ENCODE results near the gene TSTD1.

The TSTD1 gene

GRCh38 chr1:161038523-161039153 is at the start of gene TSTD1:
Gene TSTD1 (minus strand): TSS chr1:161038964. CDS start chr1:161038889, 75 bp downstream.
- H3K9ac ChIP-seq (ENCODE audit: low read length), result peak within 1 kb of the TSS; percentile 62
- peak within 1 kb of the TSS; percentile 77 for H3K4me3 ChIP-seq (ENCODE audit: low read length)
- peaks cover 9% of the 10 kb centered on the region for H3K4me1 ChIP-seq (ENCODE audit: control insufficient read depth, low read depth, low read length)
- H3K36me3 ChIP-seq (ENCODE audit: control insufficient read depth, low read depth, low read length), result peaks cover 34% of the 10 kb centered on the region
- no peak within 1 kb of the TSS for H3K27ac ChIP-seq (ENCODE audit: low read length)
- H3K9me3 ChIP-seq (ENCODE audit: control insufficient read depth, low read depth, low read length), result no peaks in the 10 kb centered on the region
- H3K27me3 ChIP-seq (ENCODE audit: control insufficient read depth, insufficient read depth, low read length), result no peaks in the 10 kb centered on the region

GRCh38 chr1:161086457-161086856 is 47.7 kb upstream of the TSTD1 start:
- Histone ChIP-seq H3K27me3 (ENCODE audit: control insufficient read depth, insufficient read depth, low read length) (no peaks in the 10 kb centered on the region), H3K36me3 (ENCODE audit: control insufficient read depth, low read depth, low read length) (no peaks in the 10 kb centered on the region), H3K4me3 (ENCODE audit: low read length) (no peak overlapping the region), H3K9ac (ENCODE audit: low read length) (no peak overlapping the region), H3K4me1 (ENCODE audit: control insufficient read depth, low read depth, low read length) (no peaks in the 10 kb centered on the region), H3K9me3 (ENCODE audit: control insufficient read depth, low read depth, low read length) (no peaks in the 10 kb centered on the region), H3K27ac (ENCODE audit: low read length) (no peak overlapping the region)

GRCh38 chr1:161085165-161085564 is 46.4 kb upstream of the TSTD1 start:
- Histone ChIP-seq H3K36me3 (ENCODE audit: control insufficient read depth, low read depth, low read length) (no peaks in the 10 kb centered on the region), H3K27me3 (ENCODE audit: control insufficient read depth, insufficient read depth, low read length) (no peaks in the 10 kb centered on the region), H3K9me3 (ENCODE audit: control insufficient read depth, low read depth, low read length) (no peaks in the 10 kb centered on the region), H3K4me1 (ENCODE audit: control insufficient read depth, low read depth, low read length) (peaks cover 5% of the 10 kb centered on the region), H3K4me3 (ENCODE audit: low read length) (no peak overlapping the region), H3K9ac (ENCODE audit: low read length) (no peak overlapping the region), H3K27ac (ENCODE audit: low read length) (no peak overlapping the region)

- Histone ChIP-seq H3K27me3 (ENCODE audit: control insufficient read depth, insufficient read depth, low read length) (no peaks in the 10 kb centered on the region), H3K36me3 (ENCODE audit: control insufficient read depth, low read depth, low read length) (no peaks in the 10 kb centered on the region), H3K9me3 (ENCODE audit: control insufficient read depth, low read depth, low read length) (no peaks in the 10 kb centered on the region), H3K9ac (ENCODE audit: low read length) (no peak overlapping the region), H3K27ac (ENCODE audit: low read length) (no peak overlapping the region), H3K4me3 (ENCODE audit: low read length) (no peak overlapping the region), H3K4me1 (ENCODE audit: control insufficient read depth, low read depth, low read length) (peaks cover 5% of the 10 kb centered on the region)
These were observed 45.8 kb upstream of the TSTD1 start for GRCh38 chr1:161084597-161084988.

- Histone ChIP-seq H3K27ac (ENCODE audit: low read length) (no peak overlapping the region), H3K36me3 (ENCODE audit: control insufficient read depth, low read depth, low read length) (no peaks in the 10 kb centered on the region), H3K27me3 (ENCODE audit: control insufficient read depth, insufficient read depth, low read length) (no peaks in the 10 kb centered on the region), H3K4me1 (ENCODE audit: control insufficient read depth, low read depth, low read length) (peaks cover 5% of the 10 kb centered on the region), H3K4me3 (ENCODE audit: low read length) (no peak overlapping the region), H3K9ac (ENCODE audit: low read length) (no peak overlapping the region), H3K9me3 (ENCODE audit: control insufficient read depth, low read depth, low read length) (no peaks in the 10 kb centered on the region)
These were observed 45.2 kb upstream of the TSTD1 start for GRCh38 chr1:161083748-161084596.

GRCh38 chr1:161082996-161083747 is 44.4 kb upstream of the TSTD1 start:
- Histone ChIP-seq H3K4me3 (ENCODE audit: low read length) (no peak overlapping the region), H3K9me3 (ENCODE audit: control insufficient read depth, low read depth, low read length) (no peaks in the 10 kb centered on the region), H3K4me1 (ENCODE audit: control insufficient read depth, low read depth, low read length) (peaks cover 5% of the 10 kb centered on the region), H3K36me3 (ENCODE audit: control insufficient read depth, low read depth, low read length) (no peaks in the 10 kb centered on the region), H3K27me3 (ENCODE audit: control insufficient read depth, insufficient read depth, low read length) (no peaks in the 10 kb centered on the region), H3K27ac (ENCODE audit: low read length) (no peak overlapping the region), H3K9ac (ENCODE audit: low read length) (no peak overlapping the region)

- no peaks in the 10 kb centered on the region for H3K27me3 ChIP-seq (ENCODE audit: control insufficient read depth, insufficient read depth, low read length)
- H3K36me3 ChIP-seq (ENCODE audit: control insufficient read depth, low read depth, low read length), result no peaks in the 10 kb centered on the region
- no peak overlapping the region for H3K27ac ChIP-seq (ENCODE audit: low read length)
- no peaks in the 10 kb centered on the region for H3K9me3 ChIP-seq (ENCODE audit: control insufficient read depth, low read depth, low read length)
- no peak overlapping the region for H3K9ac ChIP-seq (ENCODE audit: low read length)
- H3K4me3 ChIP-seq (ENCODE audit: low read length), result no peak overlapping the region
- H3K4me1 ChIP-seq (ENCODE audit: control insufficient read depth, low read depth, low read length), result peaks cover 5% of the 10 kb centered on the region
These were observed 43.7 kb upstream of the TSTD1 start for GRCh38 chr1:161082483-161082882.

GRCh38 chr1:161081519-161081918 is 42.8 kb upstream of the TSTD1 start:
- no peak overlapping the region for H3K27ac ChIP-seq (ENCODE audit: low read length)
- no peaks in the 10 kb centered on the region for H3K9me3 ChIP-seq (ENCODE audit: control insufficient read depth, low read depth, low read length)
- H3K4me1 ChIP-seq (ENCODE audit: control insufficient read depth, low read depth, low read length), result peaks cover 5% of the 10 kb centered on the region
- H3K4me3 ChIP-seq (ENCODE audit: low read length), result no peak overlapping the region
- H3K36me3 ChIP-seq (ENCODE audit: control insufficient read depth, low read depth, low read length), result no peaks in the 10 kb centered on the region
- no peak overlapping the region for H3K9ac ChIP-seq (ENCODE audit: low read length)
- no peaks in the 10 kb centered on the region for H3K27me3 ChIP-seq (ENCODE audit: control insufficient read depth, insufficient read depth, low read length)

GRCh38 chr1:161080441-161081405 is 42.0 kb upstream of the TSTD1 start:
- H3K36me3 ChIP-seq (ENCODE audit: control insufficient read depth, low read depth, low read length), result no peaks in the 10 kb centered on the region
- no peak overlapping the region for H3K4me3 ChIP-seq (ENCODE audit: low read length)
- no peaks in the 10 kb centered on the region for H3K9me3 ChIP-seq (ENCODE audit: control insufficient read depth, low read depth, low read length)
- H3K9ac ChIP-seq (ENCODE audit: low read length), result no peak overlapping the region
- no peaks in the 10 kb centered on the region for H3K27me3 ChIP-seq (ENCODE audit: control insufficient read depth, insufficient read depth, low read length)
- peaks cover 5% of the 10 kb centered on the region for H3K4me1 ChIP-seq (ENCODE audit: control insufficient read depth, low read depth, low read length)
- no peak overlapping the region for H3K27ac ChIP-seq (ENCODE audit: low read length)

- Histone ChIP-seq H3K4me3 (ENCODE audit: low read length) (no peak overlapping the region), H3K27me3 (ENCODE audit: control insufficient read depth, insufficient read depth, low read length) (no peaks in the 10 kb centered on the region), H3K9ac (ENCODE audit: low read length) (no peak overlapping the region), H3K27ac (ENCODE audit: low read length) (no peak overlapping the region), H3K36me3 (ENCODE audit: control insufficient read depth, low read depth, low read length) (no peaks in the 10 kb centered on the region), H3K4me1 (ENCODE audit: control insufficient read depth, low read depth, low read length) (peaks cover 5% of the 10 kb centered on the region), H3K9me3 (ENCODE audit: control insufficient read depth, low read depth, low read length) (no peaks in the 10 kb centered on the region)
These were observed 40.8 kb upstream of the TSTD1 start for GRCh38 chr1:161079436-161080110.
